ENCODE results near the gene NUMBL.

The NUMBL gene

GRCh38 chr19:40623403-40624251 is 66.8 kb downstream of the NUMBL start:
- H3K36me3 Mint-ChIP-seq: peaks cover 100% of the 10 kb centered on the region
- H3K27ac Mint-ChIP-seq: peak overlapping the region; percentile 23
- H3K4me1 Mint-ChIP-seq: peaks cover 38% of the 10 kb centered on the region
- peak; percentile 52 for ATAC-seq
- no peak overlapping the region for H3K4me3 Mint-ChIP-seq
- DNase-seq (ENCODE audit: low spot score in 2 of 2): no peak
- no peaks in the 10 kb centered on the region for H3K9me3 Mint-ChIP-seq

GRCh38 chr19:40622773-40623075 is 67.7 kb downstream of the NUMBL start:
- ATAC-seq: no peak
- Mint-ChIP-seq H3K9me3 (no peaks in the 10 kb centered on the region), H3K36me3 (peaks cover 100% of the 10 kb centered on the region)

GRCh38 chr19:40621966-40622772 is 68.3 kb downstream of the NUMBL start:
- H3K4me1 Mint-ChIP-seq: peaks cover 38% of the 10 kb centered on the region
- no peak for ATAC-seq
- peaks cover 100% of the 10 kb centered on the region for H3K36me3 Mint-ChIP-seq
- H3K27ac Mint-ChIP-seq: peak overlapping the region; percentile 91
- no peak for DNase-seq (ENCODE audit: low spot score in 2 of 2)
- no peaks in the 10 kb centered on the region for H3K9me3 Mint-ChIP-seq
- no peak overlapping the region for H3K4me3 Mint-ChIP-seq

More at GRCh38 chr19:40622773-40623075, 67.7 kb downstream of the NUMBL start:
- no peak overlapping the region for H3K4me3 Mint-ChIP-seq
- peaks cover 38% of the 10 kb centered on the region for H3K4me1 Mint-ChIP-seq
- H3K27ac Mint-ChIP-seq: peak overlapping the region; percentile 91
- DNase-seq (ENCODE audit: low spot score in 2 of 2): no peak

- Mint-ChIP-seq H3K4me1 (peaks cover 34% of the 10 kb centered on the region), H3K9me3 (no peaks in the 10 kb centered on the region), H3K36me3 (peaks cover 100% of the 10 kb centered on the region), H3K27ac (peak overlapping the region; percentile 91), H3K4me3 (no peak overlapping the region)
- DNase-seq (ENCODE audit: low spot score in 2 of 2) (no peak), ATAC-seq (no peak)
Observed at GRCh38 chr19:40621283-40621682, 69.2 kb downstream of the NUMBL start.

GRCh38 chr19:40620161-40620485 is 70.3 kb downstream of the NUMBL start:
- Mint-ChIP-seq H3K4me1 (peaks cover 32% of the 10 kb centered on the region), H3K27ac (peak overlapping the region; percentile 91), H3K9me3 (no peaks in the 10 kb centered on the region), H3K36me3 (peaks cover 100% of the 10 kb centered on the region), H3K4me3 (no peak overlapping the region)
- no peak for DNase-seq (ENCODE audit: low spot score in 2 of 2)
- ATAC-seq: no peak

- H3K36me3 Mint-ChIP-seq: peaks cover 100% of the 10 kb centered on the region
- H3K4me3 Mint-ChIP-seq: no peak overlapping the region
- ATAC-seq: no peak
- peaks cover 32% of the 10 kb centered on the region for H3K4me1 Mint-ChIP-seq
- no peak for DNase-seq (ENCODE audit: low spot score in 2 of 2)
- peak overlapping the region; percentile 91 for H3K27ac Mint-ChIP-seq
- no peaks in the 10 kb centered on the region for H3K9me3 Mint-ChIP-seq
Observed at GRCh38 chr19:40619333-40620160, 70.9 kb downstream of the NUMBL start.

GRCh38 chr19:40617961-40618360 is 72.5 kb downstream of the NUMBL start:
- ATAC-seq (no peak), DNase-seq (ENCODE audit: low spot score in 2 of 2) (no peak)
- peaks cover 48% of the 10 kb centered on the region for H3K4me1 Mint-ChIP-seq
- H3K36me3 Mint-ChIP-seq: peaks cover 96% of the 10 kb centered on the region
- no peak overlapping the region for H3K27ac Mint-ChIP-seq
- no peaks in the 10 kb centered on the region for H3K9me3 Mint-ChIP-seq
- H3K4me3 Mint-ChIP-seq: no peak overlapping the region

- Mint-ChIP-seq H3K4me1 (peaks cover 57% of the 10 kb centered on the region), H3K27ac (no peak overlapping the region), H3K36me3 (peaks cover 90% of the 10 kb centered on the region), H3K9me3 (no peaks in the 10 kb centered on the region), H3K4me3 (no peak overlapping the region)
- DNase-seq (ENCODE audit: low spot score in 2 of 2) (no peak), ATAC-seq (no peak)
Observed at GRCh38 chr19:40616941-40617340, 73.5 kb downstream of the NUMBL start.

GRCh38 chr19:40616178-40616577 is 74.3 kb downstream of the NUMBL start:
- DNase-seq (ENCODE audit: low spot score in 2 of 2) (no peak), ATAC-seq (no peak)
- H3K27ac Mint-ChIP-seq: peak overlapping the region; percentile 98
- H3K4me3 Mint-ChIP-seq: peak overlapping the region; percentile 96
- H3K4me1 Mint-ChIP-seq: peaks cover 61% of the 10 kb centered on the region
- H3K36me3 Mint-ChIP-seq: peaks cover 82% of the 10 kb centered on the region
- H3K9me3 Mint-ChIP-seq: no peaks in the 10 kb centered on the region

Measured in stimulated activated effector memory CD8-positive, alpha-beta T cell treated with anti-CD3 and anti-CD28 coated beads, Interleukin-12 subunit alpha, Interleukin-12 subunit beta, amount 100 ng/mL, for 72 hours (primary cell).